C1 segment of cervical spinal cord (tissue), 14 donors: ENCODE measurements around the gene SMAD7.

ENCODE experiments used
- DNase-seq, 14 donors: peaks; one replicate each; lab custom pipeline; 2025; lab: John Stamatoyannopoulos, UW

The SMAD7 gene

GRCh38 chr18:48987821-48988220, 37.1 kb upstream of the SMAD7 start:
- no peak for DNase-seq

- no peak for DNase-seq
Measured at GRCh38 chr18:48986851-48987761, 36.3 kb upstream of the SMAD7 start.

- DNase-seq = no peak
Measured at GRCh38 chr18:48985161-48985560, 34.4 kb upstream of the SMAD7 start.

- DNase-seq = no peak
Measured at GRCh38 chr18:48983793-48984437, 33.1 kb upstream of the SMAD7 start.

- no peak for DNase-seq
Measured at GRCh38 chr18:48982266-48982665, 31.5 kb upstream of the SMAD7 start.

- DNase-seq = no peak
Measured at GRCh38 chr18:48979944-48980890, 29.5 kb upstream of the SMAD7 start.

- DNase-seq = no peak
Measured at GRCh38 chr18:48977914-48978313, 27.1 kb upstream of the SMAD7 start.

GRCh38 chr18:48975817-48976649, 25.3 kb upstream of the SMAD7 start:
- peak in 5 of 14 donors; percentile 4 to 59 (median 38) for DNase-seq

- peak in 1 of 14 donors; percentile 59 for DNase-seq
Measured at GRCh38 chr18:48975120-48975816, 24.5 kb upstream of the SMAD7 start.

- DNase-seq = peak in 2 of 14 donors; percentile 14 to 16
Measured at GRCh38 chr18:48974304-48975119, 23.7 kb upstream of the SMAD7 start.

- DNase-seq = no peak
Measured at GRCh38 chr18:48973731-48974130, 23.0 kb upstream of the SMAD7 start.

GRCh38 chr18:48968412-48969215, 17.8 kb upstream of the SMAD7 start:
- no peak for DNase-seq

GRCh38 chr18:48967545-48967944, 16.8 kb upstream of the SMAD7 start:
- no peak for DNase-seq

GRCh38 chr18:48966523-48966922, 15.8 kb upstream of the SMAD7 start:
- DNase-seq = no peak

- DNase-seq = no peak
Measured at GRCh38 chr18:48963586-48964470, 13.1 kb upstream of the SMAD7 start.

- DNase-seq = no peak
Measured at GRCh38 chr18:48962994-48963561, 12.3 kb upstream of the SMAD7 start.
